Measurements from ENCODE around the gene ROR2.

ROR2 gene

DNA sequence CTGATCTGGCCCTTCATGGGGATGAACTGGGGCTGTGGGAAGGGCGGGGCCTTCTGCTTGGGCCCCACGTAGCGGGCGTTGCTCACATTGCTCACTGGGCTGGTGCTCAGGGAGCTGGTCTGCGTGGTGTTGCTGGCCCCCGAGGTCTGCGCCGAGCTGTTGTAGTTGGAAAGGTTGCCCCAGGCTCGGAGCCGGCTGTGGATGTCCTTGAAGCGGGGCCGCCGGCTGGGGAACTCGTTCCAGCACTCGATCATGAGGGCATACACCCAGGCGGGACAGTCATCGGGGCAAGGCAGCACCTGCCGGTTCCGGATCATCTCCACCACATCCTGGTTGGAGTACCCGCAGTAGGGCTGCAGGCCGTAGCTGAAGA is 226.0 kb downstream of the ROR2 start:
- TF ChIP-seq CTCF (IDR thresholded peaks at IDR 0.05; ENCODE audit: borderline replicate concordance, insufficient read depth, low read depth, low read length), result no peak

GRCh38 chr9:91723420-91724067 is 226.5 kb downstream of the ROR2 start:
- H3K4me3 ChIP-seq (ENCODE audit: low read depth, low read length), result no peak overlapping the region
- TF ChIP-seq CTCF (IDR thresholded peaks at IDR 0.05; ENCODE audit: borderline replicate concordance, insufficient read depth, low read depth, low read length), result no peak

More for the DNA sequence above, 226.0 kb downstream of the ROR2 start:
- H3K4me3 ChIP-seq (ENCODE audit: low read depth, low read length), result no peak overlapping the region

DNA sequence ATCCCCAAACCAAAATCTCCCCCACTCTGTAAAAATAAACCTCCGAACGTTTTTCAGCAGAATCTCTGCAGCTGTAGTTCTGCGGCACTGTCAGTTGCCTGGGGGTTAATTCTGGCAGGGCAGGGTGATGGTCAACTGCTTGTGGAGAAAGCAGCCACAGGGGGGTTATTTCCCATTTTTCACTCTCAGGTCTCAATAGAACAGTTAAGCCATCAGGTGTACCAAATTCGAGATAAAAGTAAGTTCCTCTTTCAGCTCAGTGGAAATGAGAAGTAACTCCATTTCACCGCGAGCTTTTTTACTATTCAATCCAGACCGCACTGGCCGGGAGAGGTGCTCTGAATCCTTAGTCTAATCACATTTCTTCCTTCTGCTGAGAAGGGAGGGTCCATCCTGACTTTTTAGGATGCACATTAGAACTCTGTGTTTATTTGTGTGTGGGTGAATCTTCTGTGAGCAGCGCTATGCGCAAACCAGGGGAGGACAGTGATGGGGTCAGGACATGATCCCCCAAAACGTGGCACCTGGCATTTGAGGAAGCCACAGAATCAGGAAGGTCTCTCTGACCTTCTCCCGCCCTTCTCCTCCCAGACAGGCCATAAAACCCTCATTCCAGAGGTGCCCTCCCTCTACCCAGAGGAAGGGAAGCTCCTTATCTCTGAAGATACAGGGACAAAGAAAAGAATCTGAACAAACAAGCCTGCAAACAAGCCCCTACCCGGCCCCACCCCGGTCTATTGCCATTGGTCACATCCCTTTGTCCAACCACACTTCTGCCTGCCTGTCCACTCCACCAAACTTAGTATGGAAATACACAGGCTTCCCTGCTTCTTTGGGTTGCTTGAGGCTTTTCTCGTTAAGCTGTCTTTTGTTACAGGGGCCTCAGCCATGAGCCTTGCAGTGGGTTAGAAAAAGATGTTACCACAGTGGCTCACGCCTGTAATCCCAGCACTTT is 229.0 kb downstream of the ROR2 start:
- H3K4me3 ChIP-seq (ENCODE audit: low read depth, low read length), result no peak overlapping the region
- TF ChIP-seq CTCF (IDR thresholded peaks at IDR 0.05; ENCODE audit: borderline replicate concordance, insufficient read depth, low read depth, low read length), result no peak

DNA sequence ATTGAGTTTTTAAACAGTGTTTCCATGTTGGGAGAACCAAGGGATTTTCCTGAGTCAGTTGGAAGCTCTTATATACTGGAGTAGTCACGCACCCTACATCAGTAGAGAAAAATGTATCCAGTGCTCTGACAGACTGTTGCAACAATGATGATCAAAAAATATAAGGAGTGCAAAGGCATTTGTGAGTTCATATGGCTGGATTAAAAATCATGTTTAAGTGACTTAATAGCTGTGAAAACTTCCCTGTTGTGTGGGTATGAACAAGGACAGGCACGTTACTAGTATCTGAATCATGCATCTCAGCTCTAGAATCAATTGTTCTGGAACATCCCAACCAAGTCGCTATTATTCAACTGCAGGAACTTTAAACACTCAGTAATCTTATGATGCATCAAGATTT is 229.7 kb downstream of the ROR2 start:
- TF ChIP-seq CTCF (IDR thresholded peaks at IDR 0.05; ENCODE audit: borderline replicate concordance, insufficient read depth, low read depth, low read length), result no peak
- no peak overlapping the region for H3K4me3 ChIP-seq (ENCODE audit: low read depth, low read length)

GRCh38 chr9:91718071-91718470 is 232.0 kb downstream of the ROR2 start:
- TF ChIP-seq CTCF (IDR thresholded peaks at IDR 0.05; ENCODE audit: borderline replicate concordance, insufficient read depth, low read depth, low read length), result no peak
- H3K4me3 ChIP-seq (ENCODE audit: low read depth, low read length), result no peak overlapping the region

- TF ChIP-seq CTCF (IDR thresholded peaks at IDR 0.05; ENCODE audit: borderline replicate concordance, insufficient read depth, low read depth, low read length), result no peak
- no peak overlapping the region for H3K4me3 ChIP-seq (ENCODE audit: low read depth, low read length)
These were observed 233.2 kb downstream of the ROR2 start for GRCh38 chr9:91716815-91717214.

All from GM12875 (cell line).